HG03342 (cell line): Measurements from ENCODE around the gene TLCD1.
"Not testable (repeated sequence)": the region's sequence is repeated elsewhere in the genome, so short reads cannot be mapped to it uniquely, and the experiment has no call there.

ENCODE experiments used
- ATAC-seq: cut with Tn5 transposase; IDR thresholded peaks from one replicate; pipeline ENCODE4 v1.9.1; 2021; ENCODE audit warnings: mild to moderate bottlenecking, moderate library complexity; ENCODE audit not compliant: unreplicated experiment

Gene TLCD1

GRCh38 chr17:28747051-28747691 is 21.1 kb upstream of the TLCD1 start:
- ATAC-seq, result no peak

GRCh38 chr17:28746611-28747050 is 20.6 kb upstream of the TLCD1 start:
- no peak for ATAC-seq

GRCh38 chr17:28745786-28746411 is 19.9 kb upstream of the TLCD1 start:
- no peak for ATAC-seq

GRCh38 chr17:28744972-28745785 is 19.1 kb upstream of the TLCD1 start:
- no peak for ATAC-seq

- ATAC-seq, result peak; percentile 29
Observed at GRCh38 chr17:28744104-28744971, 18.3 kb upstream of the TLCD1 start.

GRCh38 chr17:28743243-28744103 is 17.4 kb upstream of the TLCD1 start, which contains the start of gene TRAF4:
Gene TRAF4, plus strand, starts transcription at chr17:28744011. Its CDS starts 102 bp downstream, at chr17:28744113.
- peak; percentile 60 for ATAC-seq

- ATAC-seq, result no peak
Observed at GRCh38 chr17:28741358-28742349, 15.6 kb upstream of the TLCD1 start.

GRCh38 chr17:28740406-28741357 is 14.6 kb upstream of the TLCD1 start:
- no peak for ATAC-seq

- ATAC-seq, result no peak
Observed at GRCh38 chr17:28738680-28739384, 12.8 kb upstream of the TLCD1 start.

- ATAC-seq, result peak; percentile 51
Observed at GRCh38 chr17:28737770-28738679, 12.0 kb upstream of the TLCD1 start.

GRCh38 chr17:28737316-28737715 is 11.3 kb upstream of the TLCD1 start:
- no peak for ATAC-seq

GRCh38 chr17:28735913-28736769 is 10.1 kb upstream of the TLCD1 start:
- ATAC-seq, result not testable (repeated sequence)

GRCh38 chr17:28735242-28735722 is 9.2 kb upstream of the TLCD1 start:
- no peak for ATAC-seq

- no peak for ATAC-seq
Observed at GRCh38 chr17:28734712-28735241, 8.7 kb upstream of the TLCD1 start.
